COLO668 (cell line): ENCODE data around the gene UBE2G1.

Experiments used
- DNase-seq: peaks from one replicate; lab custom pipeline; 2025; ENCODE audit not compliant: unreplicated experiment; lab: John Stamatoyannopoulos, UW

The UBE2G1 gene

GRCh38 chr17:4250887-4251286, 115.6 kb downstream of the UBE2G1 start:
- DNase-seq = no peak

GRCh38 chr17:4249452-4250029, 116.9 kb downstream of the UBE2G1 start:
- DNase-seq = no peak

- no peak for DNase-seq
Observed at GRCh38 chr17:4248504-4249277, 117.8 kb downstream of the UBE2G1 start.

GRCh38 chr17:4247971-4248388, 118.5 kb downstream of the UBE2G1 start:
- DNase-seq = peak; percentile 4

GRCh38 chr17:4247361-4247970, 119.0 kb downstream of the UBE2G1 start:
- no peak for DNase-seq

GRCh38 chr17:4246674-4247073, 119.8 kb downstream of the UBE2G1 start:
- no peak for DNase-seq

GRCh38 chr17:4241535-4241934, 124.9 kb downstream of the UBE2G1 start:
- DNase-seq = no peak

GRCh38 chr17:4236456-4236855, 130.0 kb downstream of the UBE2G1 start:
- DNase-seq = no peak

GRCh38 chr17:4235372-4236279, 130.8 kb downstream of the UBE2G1 start:
- DNase-seq = no peak

- no peak for DNase-seq
Observed at GRCh38 chr17:4234401-4234800, 132.1 kb downstream of the UBE2G1 start.

GRCh38 chr17:4233668-4234258, 132.7 kb downstream of the UBE2G1 start:
- no peak for DNase-seq

- DNase-seq = no peak
Observed at GRCh38 chr17:4232168-4232813, 134.2 kb downstream of the UBE2G1 start.

- DNase-seq = no peak
Observed at GRCh38 chr17:4229627-4230541, 136.6 kb downstream of the UBE2G1 start.

- no peak for DNase-seq
Observed at GRCh38 chr17:4221899-4222659, 144.4 kb downstream of the UBE2G1 start.

- DNase-seq = no peak
Observed at GRCh38 chr17:4221163-4221562, 145.3 kb downstream of the UBE2G1 start.

GRCh38 chr17:4220655-4221054, 145.8 kb downstream of the UBE2G1 start:
- no peak for DNase-seq
